GM12878 (cell line): ENCODE results near the gene ARAP3. TPM values are rescaled to one million over a fixed set of nuclear protein-coding genes. Genes with fewer than 3 reads are reported as not detected.

Source experiments
- ATAC-seq: fragments of 200-7000 bp; cut with Tn5 transposase; 3 replicates; pipeline ENCODE4 v1.9.1; 2020; ENCODE audit warnings: mild to moderate bottlenecking, moderate library complexity
- BruUV-seq: library from RNA; stranded (reverse); fragments of 400-500 nt; replicated peaks from 2 replicates; lab custom pipeline; 2021; lab: Mats Ljungman, UMichigan
- CTCF ChIA-PET: fragments of 300-600 bp; sonication (Branson Sonifier 250); formaldehyde crosslinking; extraction: SDS; loops from one replicate; lab custom pipeline; 2021; ENCODE audit warnings: inconsistent platforms; lab: Yijun Ruan, JAX
- POLR2A ChIA-PET: fragments of 350-600 bp; formaldehyde crosslinking; extraction: SDS; loops from one replicate; lab custom pipeline; 2021; ENCODE audit warnings: inconsistent platforms; lab: Charles Lee
- RAD21 ChIA-PET: fragments of 300-600 bp; sonication (Branson Sonifier 250); formaldehyde crosslinking; loops from one replicate; lab custom pipeline; 2023; ENCODE audit warnings: antibody characterized with exemption; ENCODE audit not compliant: unreplicated experiment; lab: Charles Lee
- SMC1A ChIA-PET: fragments of 300-600 bp; sonication (Branson Sonifier 250); formaldehyde crosslinking; loops from one replicate; lab custom pipeline; 2023; ENCODE audit not compliant: unreplicated experiment, uncharacterized antibody; lab: Charles Lee
- DNase-seq: peaks from one replicate; pipeline ENCODE4 v3.0.0-alpha.2; 2011; ENCODE audit warnings: low read depth, low spot score
- FAIRE-seq: peaks from 3 replicates; lab custom pipeline; 2011; peaks lifted over from hg19 to GRCh38; lab: Jason Lieb, UNC
- H2AFZ ChIP-seq: 2 replicates; pipeline ENCODE4 v1.6.0; 2011; ENCODE audit warnings: low read depth, low read length, control low read depth; ENCODE audit not compliant: control insufficient read depth
- H3K27ac ChIP-seq: 2 replicates; pipeline ENCODE4 v1.5.1; 2011; ENCODE audit warnings: control low read depth; ENCODE audit not compliant: control insufficient read depth, insufficient read depth
- H3K27me3 ChIP-seq, 2 experiments: replicated peaks in 1 of 2; 2 replicates each; pipeline versions ENCODE4 v1.6.0 to v1.6.1; 2011; ENCODE audit warnings: low read length in 1 of 2; ENCODE audit not compliant: control insufficient read depth in 2 of 2, insufficient read depth in 2 of 2
- H3K36me3 ChIP-seq, 2 experiments: 2 replicates each; pipeline ENCODE4 v1.5.1; 2011; ENCODE audit warnings: low read length in 1 of 2; ENCODE audit not compliant: control insufficient read depth in 2 of 2, insufficient read depth in 2 of 2
- H3K4me1 ChIP-seq: 2 replicates; pipeline ENCODE4 v1.6.1; 2011; ENCODE audit warnings: mild to moderate bottlenecking, low read length, moderate library complexity, mixed read lengths; ENCODE audit not compliant: control insufficient read depth, insufficient read depth
- H3K4me2 ChIP-seq: 2 replicates; pipeline ENCODE4 v1.6.0; 2011; ENCODE audit warnings: control low read depth; ENCODE audit not compliant: control insufficient read depth, insufficient read depth
- H3K4me3 ChIP-seq: fragments of 200-600 bp; sonication (generic); 2 replicates; pipeline ENCODE4 v1.5.1; 2016
- H3K79me2 ChIP-seq: 2 replicates; pipeline ENCODE4 v1.6.0; 2011; ENCODE audit warnings: low read length; ENCODE audit not compliant: control insufficient read depth, insufficient read depth
- H3K9ac ChIP-seq: 2 replicates; pipeline ENCODE4 v1.8.0; 2011; ENCODE audit warnings: low read length, control low read depth, mixed read lengths; ENCODE audit not compliant: control insufficient read depth, insufficient read depth
- H3K9me3 ChIP-seq: replicated peaks from 3 replicates; pipeline ENCODE4 v1.5.1; 2011; ENCODE audit warnings: mild to moderate bottlenecking, low read length; ENCODE audit not compliant: control insufficient read depth, insufficient read depth
- H4K20me1 ChIP-seq: 2 replicates; pipeline ENCODE4 v1.6.0; 2011; ENCODE audit not compliant: control insufficient read depth, insufficient read depth
- BCLAF1 ChIP-seq: fragments of 450-650 bp; IDR thresholded peaks from 2 replicates; pipeline ENCODE4 v1.6.1; 2017; ENCODE audit warnings: antibody characterized with exemption, mild to moderate bottlenecking, moderate library complexity
- HDAC6 ChIP-seq: fragments of 200-600 bp; sonication (generic); IDR thresholded peaks from one replicate; pipeline ENCODE4 v1.8.0; 2017; ENCODE audit warnings: antibody characterized with exemption; ENCODE audit not compliant: unreplicated experiment
- NBN ChIP-seq: fragments of 450-650 bp; IDR thresholded peaks from 2 replicates; pipeline ENCODE4 v1.6.1; 2016
- NR2C1 ChIP-seq: fragments of 450-650 bp; IDR thresholded peaks from 2 replicates; pipeline ENCODE4 v1.6.1; 2017; ENCODE audit warnings: antibody characterized with exemption, mild to moderate bottlenecking, moderate library complexity
- NRF1 ChIP-seq: conservative IDR thresholded peaks from 2 replicates; pipeline ENCODE4 v1.6.1; 2011; ENCODE audit warnings: mild to moderate bottlenecking, low read depth, low read length, improper control_type of control experiment
- PAX5 ChIP-seq: IDR thresholded peaks from 2 replicates; pipeline ENCODE4 v1.6.1; 2011; ENCODE audit warnings: low read depth, low read length, borderline replicate concordance
- PAX8 ChIP-seq: fragments of 450-650 bp; IDR thresholded peaks from 2 replicates; pipeline ENCODE4 v1.6.1; 2017; ENCODE audit warnings: mild to moderate bottlenecking, moderate library complexity
- SMC3 ChIP-seq: IDR thresholded peaks from 2 replicates; pipeline ENCODE4 v1.6.1; 2011; ENCODE audit warnings: low read length, improper control_type of control experiment, borderline replicate concordance
- SREBF1 ChIP-seq: IDR thresholded peaks from 2 replicates; pipeline ENCODE4 v1.6.1; 2012; ENCODE audit warnings: mild to moderate bottlenecking, low read length
- STAT3 ChIP-seq: IDR thresholded peaks from 2 replicates; pipeline ENCODE4 v1.6.1; 2011; ENCODE audit warnings: low read depth, low read length, improper control_type of control experiment
- SUZ12 ChIP-seq: fragments of 200-600 bp; sonication (generic); IDR thresholded peaks from one replicate; pipeline ENCODE4 v1.6.1; 2018; ENCODE audit warnings: antibody characterized with exemption, mild to moderate bottlenecking; ENCODE audit not compliant: unreplicated experiment
- TARDBP ChIP-seq: IDR thresholded peaks from 2 replicates; pipeline ENCODE4 v1.6.1; 2016; ENCODE audit warnings: borderline replicate concordance
- TCF12 ChIP-seq: IDR thresholded peaks from 2 replicates; pipeline ENCODE4 v1.6.1; 2011; ENCODE audit warnings: low read depth, mild to moderate bottlenecking, low read length
- WGBS: methylation state at CpG from one replicate; pipeline ENCODE4 v1.1.6; 2016; ENCODE audit warnings: low lambda C conversion rate; ENCODE audit not compliant: insufficient replicate concordance, insufficient coverage; ENCODE audit errors: missing lambda C conversion rate; 5-methylcytosine and 5-hydroxymethylcytosine counted together
- in situ Hi-C: fragments of 300-500 bp; cut with MboI; formaldehyde crosslinking; loops from 9 replicates; pipeline ENCODE4 v1.14.3; 2018; ENCODE audit warnings: mixed read lengths
- intact Hi-C: fragments of 100-400 bp; cut with micrococcal nuclease; formaldehyde crosslinking; loops from one replicate; pipeline ENCODE4 v1.14.2; 2022; ENCODE audit not compliant: unreplicated experiment
- polyA plus RNA-seq, 11 experiments: library from polyadenylated mRNA; depleted of rRNA in 4 of 11; unstranded in 6 of 11; stranded (reverse) in 5 of 11; fragments of >200 nt; fragmentation: Nextera tagmentation in 4 of 11; fragmentation: Illumina TruSeq in 1 of 11; extraction: Ambion mirVana in 4 of 11; extraction: Trizol in 1 of 11; gene quantifications; 1 replicate in 1 of 11; 2 replicates in 10 of 11; pipeline versions ENCODE4 v1.2.1 to v1.2.3, GENCODE V29; 2011 to 2016; ENCODE audit warnings: inconsistent platforms in 2 of 11, missing spikeins in 2 of 11, low read depth in 1 of 11
- total RNA-seq, 4 experiments: library from RNA; depleted of rRNA in 3 of 4; stranded (reverse); fragments of >200 nt in 3 of 4; fragmentation: Illumina TruSeq in 1 of 4; extraction: Trizol in 1 of 4; gene quantifications; 2 replicates each; pipeline versions ENCODE4 v1.2.1 to v1.2.3, GENCODE V29; 2013 to 2021

The ARAP3 gene
- total and polyA plus RNA-seq, 10 of the 15 experiments (the other 5 are each of a cell fraction or from before 2014, with no cell fraction given), result 0.01 to 0.08 TPM; not detected in 8

DNA sequence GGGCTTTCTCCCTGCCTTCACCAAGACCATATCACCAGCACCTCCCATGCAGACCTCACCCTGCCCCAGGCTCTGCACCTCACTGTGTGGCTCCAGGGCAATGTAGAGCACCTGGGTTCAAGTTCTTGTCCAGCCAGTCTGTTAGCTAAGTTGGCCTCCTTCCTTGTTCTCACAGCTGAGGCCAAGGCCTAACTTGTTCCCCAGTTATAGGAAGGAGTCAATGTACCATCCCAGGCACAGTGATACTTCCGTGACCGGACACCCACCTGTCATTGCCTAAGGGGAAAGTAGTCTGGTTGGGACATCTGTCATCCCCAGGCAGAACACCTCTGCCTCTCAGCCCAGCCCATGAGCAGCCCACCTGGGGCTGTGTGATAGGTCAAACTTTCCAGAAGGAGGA, 14.4 kb upstream of the ARAP3 start:
- H3K4me2 ChIP-seq, result no peak overlapping the region
- H3K27me3 ChIP-seq, result peaks cover 2 to 6% of the 10 kb centered on the region in 2 experiments; a peak in 3 of 4 replicates
- intact Hi-C loops (no loop called here), in situ Hi-C loops (loop anchor here (10.0 kb wide), 1 partner anchor 448 kb away; no protein-coding TSS in a partner anchor)
- BruUV-seq, result no TSS peak
- no peak for FAIRE-seq
- SMC1A ChIA-PET, result interaction anchor here (1.0 to 2.6 kb wide), 4 partner anchors 11 to 256 kb away, joined by 3 to 9 read pairs (median 4); no protein-coding TSS in a partner anchor
- H3K27ac ChIP-seq, result no peak overlapping the region
- WGBS, result 60% methylated on average over 2 of the region's 2 CpGs
- no peaks in the 10 kb centered on the region for H3K79me2 ChIP-seq
- no peak for DNase-seq
- peaks cover 7% of the 10 kb centered on the region for H3K4me1 ChIP-seq
- RAD21 ChIA-PET, result interaction anchor here (1.7 to 6.6 kb wide), 2 partner anchors 184 to 446 kb away, joined by 3 to 67 read pairs; partner anchors contain the start of gene PCDH1
- POLR2A ChIA-PET, result no interaction called here
- no peak overlapping the region for H2AFZ ChIP-seq
- no peak overlapping the region for H3K9ac ChIP-seq
- no peak for ATAC-seq
- TF ChIP-seq TARDBP (no peak), NBN (no peak), PAX5 (no peak), NR2C1 (no peak), TCF12 (no peak), SMC3 (no peak), NRF1 (no peak), HDAC6 (no peak), STAT3 (no peak), SREBF1 (no peak), BCLAF1 (no peak), SUZ12 (no peak), PAX8 (no peak)
- no peaks in the 10 kb centered on the region for H3K9me3 ChIP-seq
- CTCF ChIA-PET, result interaction anchor here (0.7 to 5.4 kb wide), 4 partner anchors 116 to 295 kb away, joined by 3 to 28 read pairs (median 5); partner anchors contain the start of gene RNF14
- no peak overlapping the region for H3K4me3 ChIP-seq
- H4K20me1 ChIP-seq, result no peaks in the 10 kb centered on the region
- no peaks in the 10 kb centered on the region for H3K36me3 ChIP-seq
